Fibroblast of mammary gland (primary cell): ENCODE data around the gene SLC23A3.

Experiments used
- DNase-seq: peaks from one replicate; pipeline ENCODE4 v3.0.0-alpha.2; 2010; ENCODE audit warnings: low read depth
- H3K4me3 ChIP-seq: 2 replicates; pipeline ENCODE4 v1.5.1; 2011; ENCODE audit warnings: low read depth, mild to moderate bottlenecking, low read length, moderate library complexity; ENCODE audit not compliant: control insufficient read depth
- CTCF ChIP-seq: conservative IDR thresholded peaks from 2 replicates; pipeline ENCODE4 v1.5.1; 2011; ENCODE audit warnings: low read depth, low read length, inconsistent platforms; ENCODE audit not compliant: control insufficient read depth, insufficient read depth

Gene SLC23A3

GRCh38 chr2:219158025-219158424, 11.8 kb downstream of the SLC23A3 start:
- no peak for DNase-seq
- TF ChIP-seq CTCF: no peak
- no peak overlapping the region for H3K4me3 ChIP-seq

DNA sequence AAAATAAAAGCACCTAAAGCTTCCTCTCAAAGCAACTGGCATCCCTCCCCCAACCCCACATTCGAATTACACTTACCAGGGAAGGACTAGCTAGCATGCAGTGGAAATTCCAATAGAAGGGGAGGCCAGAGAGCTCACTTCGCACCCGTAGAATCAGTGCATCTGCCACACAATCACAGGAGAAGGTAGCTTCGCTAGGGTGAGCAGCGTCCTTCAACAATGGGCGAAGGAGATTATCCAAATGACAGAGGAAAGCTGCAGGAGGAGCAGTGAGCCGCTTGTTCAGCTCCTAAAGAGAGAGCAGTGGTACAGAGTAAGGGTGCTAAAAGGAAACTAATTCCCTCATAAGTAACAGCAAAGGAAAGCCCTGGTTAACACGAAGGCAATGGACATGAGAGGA, 12.4 kb downstream of the SLC23A3 start:
- no peak overlapping the region for H3K4me3 ChIP-seq
- TF ChIP-seq CTCF: no peak
- DNase-seq: no peak

GRCh38 chr2:219155054-219155644, 14.7 kb downstream of the SLC23A3 start:
- peak; percentile 44 for TF ChIP-seq CTCF
- H3K4me3 ChIP-seq: no peak overlapping the region
- DNase-seq: peak; percentile 77

DNA sequence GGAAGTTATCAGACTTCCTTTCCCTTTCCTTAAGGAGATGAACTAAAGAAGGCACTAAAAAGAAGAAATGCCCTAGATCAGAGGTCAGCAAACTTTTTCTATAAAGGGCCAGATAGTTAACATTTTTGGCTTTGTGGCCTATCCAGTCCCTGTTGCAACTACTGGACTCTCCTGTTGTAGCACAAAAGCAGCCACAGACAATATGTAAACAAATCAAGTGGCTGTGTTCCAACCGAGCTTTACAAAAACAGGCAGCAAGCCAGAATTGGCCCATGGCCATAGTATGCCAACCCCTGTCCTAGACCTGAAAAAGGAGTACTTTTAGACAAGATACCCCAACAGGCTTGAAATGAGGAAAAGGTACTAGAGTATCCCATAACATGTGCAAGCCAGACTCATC, 20.2 kb downstream of the SLC23A3 start:
- no peak for DNase-seq

GRCh38 chr2:219142329-219142728, 27.5 kb downstream of the SLC23A3 start:
- no peak overlapping the region for H3K4me3 ChIP-seq
- TF ChIP-seq CTCF: peak; percentile 53
- DNase-seq: peak; percentile 90

More for the DNA sequence above, 20.2 kb downstream of the SLC23A3 start:
- no peak for TF ChIP-seq CTCF
- H3K4me3 ChIP-seq: no peak overlapping the region

DNA sequence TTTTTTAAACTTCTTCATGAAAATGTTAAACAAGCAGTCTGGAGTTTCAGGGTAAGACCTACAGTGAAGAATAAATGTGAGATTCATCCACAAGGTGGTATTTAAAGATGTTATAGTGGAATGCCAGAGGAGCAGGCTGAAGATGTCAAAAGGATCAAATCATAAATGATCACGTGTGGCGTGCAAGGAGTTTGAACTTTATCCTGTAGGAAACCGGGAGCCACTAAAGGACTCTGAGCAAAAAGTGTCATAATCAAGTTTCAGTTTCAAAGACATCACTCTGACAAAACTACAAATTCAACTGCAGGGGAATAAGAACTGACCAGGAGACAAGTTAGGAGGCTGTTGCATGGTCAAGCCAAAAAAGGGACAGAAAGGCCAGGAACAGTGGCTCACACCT, 29.1 kb downstream of the SLC23A3 start:
- no peak for DNase-seq
- no peak overlapping the region for H3K4me3 ChIP-seq
- no peak for TF ChIP-seq CTCF

DNA sequence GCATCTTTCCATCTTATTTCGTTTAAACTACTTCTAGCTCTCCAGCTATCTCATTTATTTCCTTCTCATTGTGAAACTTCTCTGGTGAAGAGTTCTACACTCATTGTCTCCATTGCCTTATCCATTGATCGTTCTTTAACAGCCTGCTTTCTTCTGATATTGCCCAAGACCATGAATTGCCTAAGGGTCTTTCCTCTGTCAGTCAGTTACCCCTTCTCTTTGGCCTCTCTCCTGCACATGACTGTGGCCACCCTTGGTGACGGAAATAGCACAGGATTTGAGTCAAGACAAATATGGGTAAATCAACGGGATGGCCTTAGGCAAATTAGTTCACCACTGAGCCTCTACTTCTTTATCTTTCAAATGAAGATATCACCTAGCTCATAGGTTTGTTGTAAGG, 35.9 kb downstream of the SLC23A3 start:
- no peak for TF ChIP-seq CTCF
- H3K4me3 ChIP-seq: no peak overlapping the region
- no peak for DNase-seq
